ENCODE data around the gene PCBP4.
"Not testable (repeated sequence)": the region's sequence is repeated elsewhere in the genome, so short reads cannot be mapped to it uniquely, and the experiment has no call there.

The PCBP4 gene

DNA sequence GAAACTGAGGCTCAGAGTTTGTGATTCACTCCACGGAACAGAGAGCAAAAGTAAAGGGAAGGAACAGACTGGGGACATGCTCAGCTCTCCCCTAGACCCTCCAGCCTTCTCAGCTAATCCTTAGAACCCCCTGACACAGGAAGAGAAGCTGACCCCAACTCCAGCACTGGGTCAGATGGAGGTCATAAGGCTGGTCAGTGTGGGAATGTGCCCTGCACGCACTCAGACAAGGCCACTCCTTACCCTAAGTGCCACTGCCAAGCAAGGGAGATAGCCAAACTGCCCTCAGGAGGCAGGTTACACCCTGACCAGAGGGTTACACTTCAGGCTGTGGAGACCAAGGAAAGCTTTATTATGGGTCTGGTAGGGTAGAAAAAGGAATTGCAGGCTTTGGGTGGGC is 27.3 kb upstream of the PCBP4 start:
- no peak for DNase-seq (ENCODE audit: low read depth)

DNA sequence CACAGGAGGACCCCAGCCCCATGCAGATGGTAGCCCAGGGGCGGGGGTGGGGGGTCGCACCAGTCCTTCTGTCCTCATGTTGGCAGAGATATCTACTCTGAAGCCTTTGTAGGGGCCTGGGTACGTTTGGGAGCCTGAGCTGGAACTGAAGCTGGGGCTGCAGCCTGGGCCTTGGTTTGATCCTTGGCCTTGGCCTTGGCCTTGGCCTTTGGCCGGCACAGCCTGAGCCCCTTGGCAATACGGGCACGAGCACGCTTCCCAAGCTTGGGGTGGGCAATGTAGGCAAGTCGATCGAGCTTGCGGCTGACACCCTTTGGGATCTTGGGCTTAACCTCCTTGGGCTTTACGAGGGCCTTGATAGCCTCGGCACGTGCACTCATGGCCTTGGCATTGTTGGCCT is 26.4 kb upstream of the PCBP4 start:
- not testable (repeated sequence) for DNase-seq (ENCODE audit: low read depth)

DNA sequence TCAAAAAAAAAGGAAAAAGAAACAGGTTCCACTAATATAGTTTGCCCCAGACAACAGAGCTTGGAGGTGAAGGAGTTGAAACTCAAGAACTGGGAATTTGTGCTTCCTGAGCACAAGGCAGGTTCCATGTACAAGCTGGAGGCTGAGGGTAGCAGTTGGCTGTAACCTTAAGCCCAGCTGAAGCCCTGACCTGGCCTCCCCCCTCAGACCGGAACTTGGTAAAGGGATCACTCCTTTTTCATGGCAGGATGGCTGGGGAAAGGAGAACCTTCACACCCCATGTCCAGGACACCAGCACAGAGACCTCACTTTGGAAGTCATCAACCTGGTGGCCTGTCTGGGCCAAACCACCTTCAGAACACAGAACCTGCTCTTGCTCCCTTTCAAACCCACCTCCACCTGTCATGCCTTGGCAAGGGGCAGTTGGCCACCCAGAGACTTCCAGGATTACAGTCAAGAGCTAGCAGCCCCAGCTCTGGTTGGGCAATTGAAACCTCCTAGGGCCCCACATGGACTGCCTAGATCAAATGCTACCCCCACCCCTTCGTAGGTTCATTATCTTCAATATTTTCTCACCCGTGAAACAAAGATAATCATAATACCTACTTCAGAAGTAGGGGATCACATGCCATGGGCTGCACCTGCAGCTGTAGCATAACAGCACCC is 24.9 kb upstream of the PCBP4 start:
- DNase-seq (ENCODE audit: low read depth) = no peak

DNA sequence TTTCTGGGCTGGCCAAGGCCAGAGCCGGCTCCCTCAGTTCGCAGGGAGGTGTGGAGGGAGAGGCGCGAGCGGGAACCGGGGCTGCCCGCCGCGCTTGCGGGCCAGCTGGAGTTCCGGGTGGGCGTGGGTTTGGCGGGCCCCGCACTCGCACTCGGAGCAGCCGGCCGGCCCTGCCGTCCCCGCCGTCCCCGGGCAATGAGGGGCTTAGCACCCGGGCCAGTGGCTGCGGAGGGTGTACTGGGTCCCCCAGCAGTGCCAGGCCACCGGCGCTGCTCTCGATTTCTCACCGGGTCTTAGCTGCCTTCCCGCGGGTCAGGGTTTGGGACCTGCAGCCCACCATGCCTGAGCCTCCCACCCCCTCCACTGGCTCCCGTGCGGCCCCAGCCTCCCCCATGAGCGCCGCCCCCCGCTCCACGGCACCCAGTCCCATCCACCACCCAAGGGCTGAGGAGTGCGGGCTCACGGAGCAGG is 23.3 kb upstream of the PCBP4 start:
- DNase-seq (ENCODE audit: low read depth) = not testable (repeated sequence)

DNA sequence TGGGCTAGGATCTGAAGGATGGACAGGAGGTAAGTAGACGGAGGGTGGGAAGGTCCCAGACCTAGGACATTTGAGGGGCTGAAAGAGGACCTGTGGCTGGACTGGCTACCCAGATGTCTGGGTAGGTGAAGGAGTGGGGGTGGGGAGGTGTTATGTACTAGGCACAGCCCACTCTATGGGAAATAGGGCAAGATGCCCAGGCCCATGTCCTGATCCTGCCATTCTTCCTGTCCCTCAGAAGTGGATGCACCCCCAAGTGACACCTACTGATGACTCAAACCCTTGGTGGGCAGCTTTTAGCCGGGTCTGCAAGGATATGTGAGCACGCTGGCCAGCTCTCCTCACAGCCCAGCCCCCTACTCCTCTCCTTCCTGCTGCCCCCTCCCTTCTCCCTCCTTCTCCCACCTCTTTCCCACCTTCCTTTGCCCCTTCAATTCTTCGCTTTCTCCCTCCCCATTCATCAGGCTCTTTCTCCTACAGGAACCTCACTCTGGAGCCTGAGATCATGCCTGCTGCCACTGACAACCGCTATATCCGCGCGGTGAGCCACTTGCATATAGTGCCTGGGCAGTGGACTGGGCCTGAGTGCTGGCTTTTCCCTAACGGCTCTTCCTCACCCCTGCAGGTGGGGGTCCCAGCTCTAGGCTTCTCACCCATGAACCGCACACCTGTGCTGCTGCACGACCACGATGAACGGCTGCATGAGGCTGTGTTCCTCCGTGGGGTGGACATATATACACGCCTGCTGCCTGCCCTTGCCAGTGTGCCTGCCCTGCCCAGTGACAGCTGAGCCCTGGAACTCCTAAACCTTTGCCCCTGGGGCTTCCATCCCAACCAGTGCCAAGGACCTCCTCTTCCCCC is 21.3 kb upstream of the PCBP4 start:
- DNase-seq (ENCODE audit: low read depth) = no peak

DNA sequence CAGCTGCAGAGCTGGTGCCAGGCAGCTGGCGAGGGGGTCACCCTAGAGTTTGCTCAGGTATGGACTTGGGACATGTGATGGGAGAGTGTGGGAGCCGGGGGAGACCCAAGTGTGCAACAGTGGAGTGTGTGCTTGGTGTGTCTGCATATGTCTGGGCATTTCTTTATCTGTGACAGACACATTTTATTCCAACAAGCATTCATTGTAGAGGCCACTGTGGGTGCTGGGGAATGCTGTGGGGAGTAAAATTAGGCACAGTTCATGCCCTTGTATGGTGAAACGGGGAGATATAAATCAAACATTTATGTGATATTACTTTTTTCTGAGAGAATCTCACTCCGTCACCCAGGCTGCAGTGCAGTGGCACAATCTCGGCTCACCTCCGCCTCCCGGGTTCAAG is 20.3 kb upstream of the PCBP4 start:
- no peak for DNase-seq (ENCODE audit: low read depth)

DNA sequence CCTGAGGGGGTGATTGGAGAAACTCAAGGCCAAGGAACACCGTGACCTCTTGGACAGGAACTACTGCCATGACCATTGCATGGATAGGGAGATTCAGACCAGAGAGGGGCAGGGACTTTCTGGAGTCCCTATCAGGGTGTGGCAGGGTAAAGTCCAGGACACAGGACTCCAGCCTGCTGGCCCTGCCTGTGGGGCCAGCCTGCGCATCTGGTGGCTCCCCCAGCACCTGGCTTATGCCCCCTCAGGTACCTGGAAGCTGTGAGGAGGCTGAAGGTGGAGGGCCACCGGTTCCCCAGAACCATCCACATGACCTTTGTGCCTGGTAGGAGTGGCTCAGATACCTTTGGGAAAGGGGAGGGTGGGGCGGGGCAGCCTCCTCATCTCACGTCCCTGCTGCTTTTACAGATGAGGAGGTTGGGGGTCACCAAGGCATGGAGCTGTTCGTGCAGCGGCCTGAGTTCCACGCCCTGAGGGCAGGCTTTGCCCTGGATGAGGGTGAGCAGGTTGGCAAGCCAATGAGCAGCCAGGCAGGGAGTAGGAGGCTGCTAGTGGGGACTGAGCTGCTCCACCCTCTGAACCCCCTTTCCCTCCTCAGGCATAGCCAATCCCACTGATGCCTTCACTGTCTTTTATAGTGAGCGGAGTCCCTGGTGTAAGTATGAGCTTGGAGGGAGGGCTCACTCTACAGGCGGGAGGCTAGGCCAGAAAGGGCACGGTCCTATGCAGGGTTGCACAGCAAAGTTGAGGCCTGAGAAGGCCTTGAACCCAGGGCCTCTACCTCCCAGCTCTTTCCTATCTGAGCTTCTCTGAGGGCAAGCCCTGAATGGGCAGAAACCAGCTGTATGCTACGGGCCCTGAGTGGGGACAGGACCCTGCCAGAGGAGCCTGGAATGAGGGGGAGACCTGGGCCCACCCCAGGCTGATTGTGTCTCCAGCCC is 19.0 kb upstream of the PCBP4 start:
- DNase-seq (ENCODE audit: low read depth) = no peak

DNA sequence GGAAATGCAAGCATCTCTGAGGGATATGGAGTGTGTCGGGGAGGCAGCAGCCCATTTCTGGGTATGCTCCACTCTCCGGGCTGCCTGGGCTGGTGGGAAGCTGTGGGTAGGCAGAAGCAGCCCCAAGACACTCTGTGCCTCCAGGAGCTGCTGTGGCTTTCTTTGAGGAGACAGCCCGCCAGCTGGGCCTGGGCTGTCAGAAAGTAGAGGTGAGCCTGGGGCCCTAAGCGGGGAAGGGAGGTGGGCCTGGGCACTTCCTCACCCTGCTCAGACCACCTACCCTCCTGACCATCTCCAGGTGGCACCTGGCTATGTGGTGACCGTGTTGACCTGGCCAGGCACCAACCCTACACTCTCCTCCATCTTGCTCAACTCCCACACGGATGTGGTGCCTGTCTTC is 17.8 kb upstream of the PCBP4 start:
- no peak for DNase-seq (ENCODE audit: low read depth)

DNA sequence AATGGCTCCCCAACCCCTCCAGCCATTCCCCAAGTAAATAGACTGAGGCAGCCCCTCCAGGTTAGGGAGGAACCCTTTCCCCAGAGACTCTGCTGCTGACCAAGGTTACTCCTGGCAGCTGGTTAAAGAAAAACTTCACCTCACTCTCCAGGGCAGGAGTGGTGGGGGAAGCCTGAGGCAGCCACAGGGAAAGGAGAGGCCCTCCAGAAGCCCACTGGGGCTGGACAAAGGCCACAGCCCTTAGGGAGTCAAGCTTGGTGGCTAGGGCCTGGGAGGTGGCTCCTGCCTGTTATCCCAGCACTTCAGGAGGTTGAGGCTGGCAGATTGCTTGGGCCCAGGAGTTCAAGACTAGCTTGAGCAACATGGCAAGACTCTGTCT is 17.0 kb upstream of the PCBP4 start:
- no peak for DNase-seq (ENCODE audit: low read depth)

DNA sequence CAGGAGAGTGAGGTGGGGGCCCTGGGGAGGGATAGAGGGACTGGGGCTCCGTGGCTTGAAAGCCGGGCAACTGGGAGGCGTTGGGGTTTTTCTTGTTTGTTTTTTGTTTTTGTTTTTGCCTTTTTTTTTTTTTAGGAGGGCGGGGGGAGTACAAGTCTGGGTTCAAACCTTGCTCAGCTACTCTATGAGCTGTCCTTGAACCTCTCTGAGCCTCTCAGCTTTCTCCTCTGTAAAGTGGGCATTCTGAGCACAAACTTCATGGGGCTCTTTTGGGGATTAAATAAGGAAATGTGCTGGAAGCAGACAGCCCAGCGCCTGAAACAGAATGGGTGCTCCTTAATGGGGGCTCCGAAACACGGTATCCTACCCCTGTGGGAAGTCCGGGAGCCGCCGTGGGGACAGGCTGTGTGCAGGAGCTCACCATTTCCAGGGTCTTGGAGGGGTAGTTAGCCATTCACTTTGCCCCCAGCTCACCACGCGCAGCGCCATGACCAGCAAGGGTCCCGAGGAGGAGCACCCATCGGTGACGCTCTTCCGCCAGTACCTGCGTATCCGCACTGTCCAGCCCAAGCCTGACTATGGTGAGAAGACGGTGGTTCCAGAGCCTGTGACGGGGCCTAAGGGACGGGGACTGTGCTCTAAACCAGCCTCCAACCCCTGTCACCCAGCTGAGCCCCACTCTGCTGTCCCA is 16.5 kb upstream of the PCBP4 start:
- no peak for DNase-seq (ENCODE audit: low read depth)

DNA sequence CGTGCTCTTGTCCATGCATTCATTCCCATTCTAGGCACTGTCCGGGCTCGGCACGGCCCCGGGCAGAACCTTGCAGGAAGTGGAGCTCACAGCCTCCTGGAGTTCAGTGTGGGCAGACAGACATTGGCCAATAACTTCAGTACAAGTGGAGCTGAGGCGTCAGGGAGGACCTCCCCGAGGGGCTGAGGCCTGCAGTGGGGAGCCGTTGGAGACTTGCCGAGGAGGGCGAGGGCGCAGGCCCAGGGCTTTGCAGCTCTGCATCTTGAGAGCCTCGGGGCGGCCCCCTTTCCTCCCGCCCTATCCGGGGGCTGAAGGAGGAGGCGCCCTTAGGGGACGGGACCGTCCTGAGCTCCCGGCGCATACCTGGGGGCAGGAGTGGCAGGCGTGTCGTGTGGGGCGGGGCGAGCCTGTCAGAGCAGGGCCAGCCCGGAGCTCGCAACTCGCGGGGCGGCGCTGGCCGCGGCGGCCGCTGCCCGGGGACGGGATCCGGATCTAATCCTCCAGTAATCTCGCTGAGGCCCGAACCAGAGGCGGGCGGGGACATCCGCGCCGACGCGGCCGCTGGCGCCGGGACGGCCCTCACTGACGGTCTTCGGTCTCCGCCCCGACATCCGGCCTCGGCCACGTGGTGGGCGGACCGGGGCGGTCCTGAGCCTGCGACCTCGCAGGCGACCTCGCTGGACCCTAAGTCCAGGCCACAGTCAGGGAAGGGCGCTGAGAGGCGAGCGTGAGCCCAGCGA is 15.8 kb upstream of the PCBP4 start, which contains the start of gene ACY1:
TSS of gene ACY1 (plus strand) at position 698 of the 740 bp plus-strand sequence. CDS start 530 bp downstream, outside the sequence.
- DNase-seq (ENCODE audit: low read depth) = peak; percentile 50

DNA sequence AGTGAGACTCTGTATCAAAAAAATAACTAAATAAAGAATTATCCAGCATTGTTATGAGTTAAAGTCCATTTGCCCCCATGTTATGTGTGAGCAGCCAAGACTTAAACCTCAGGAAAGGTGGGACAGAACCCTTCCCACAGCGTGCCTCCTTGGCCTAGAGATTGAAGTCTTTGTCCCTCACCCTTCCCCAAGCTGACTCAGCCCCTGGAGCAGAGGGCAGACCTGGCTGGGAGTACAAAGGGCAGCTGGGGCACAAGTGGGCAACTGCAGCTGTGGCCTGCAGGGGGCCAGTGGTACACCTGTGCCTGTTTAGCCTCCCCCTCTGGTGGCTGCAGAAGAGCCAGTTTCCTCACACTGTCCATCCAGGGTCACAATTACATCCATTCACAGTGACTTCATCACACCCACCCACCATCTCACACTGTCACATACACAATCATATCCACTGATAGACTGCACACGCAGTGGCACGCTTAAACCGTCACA is 15.1 kb upstream of the PCBP4 start:
- DNase-seq (ENCODE audit: low read depth) = no peak

DNA sequence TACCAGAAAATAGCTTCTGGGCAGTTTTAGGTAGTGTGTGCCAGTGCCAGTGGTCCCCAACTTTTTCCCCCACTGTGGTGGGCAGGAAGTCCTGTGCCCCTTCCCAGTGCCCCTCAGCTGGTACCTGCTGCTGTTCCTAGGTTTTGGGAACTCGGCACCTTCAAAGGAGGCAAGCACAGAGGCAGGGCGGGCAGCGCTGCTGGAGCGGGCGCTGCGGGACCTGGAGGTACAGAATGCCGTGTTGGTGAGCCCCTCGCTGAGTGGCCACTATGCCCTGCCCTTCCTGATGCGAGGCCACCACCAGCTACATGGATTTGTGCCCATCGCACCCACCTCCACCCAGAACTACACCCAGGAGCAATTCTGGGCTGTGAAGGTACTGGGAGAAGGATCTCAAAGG is 13.0 kb upstream of the PCBP4 start:
- no peak for DNase-seq (ENCODE audit: low read depth)

DNA sequence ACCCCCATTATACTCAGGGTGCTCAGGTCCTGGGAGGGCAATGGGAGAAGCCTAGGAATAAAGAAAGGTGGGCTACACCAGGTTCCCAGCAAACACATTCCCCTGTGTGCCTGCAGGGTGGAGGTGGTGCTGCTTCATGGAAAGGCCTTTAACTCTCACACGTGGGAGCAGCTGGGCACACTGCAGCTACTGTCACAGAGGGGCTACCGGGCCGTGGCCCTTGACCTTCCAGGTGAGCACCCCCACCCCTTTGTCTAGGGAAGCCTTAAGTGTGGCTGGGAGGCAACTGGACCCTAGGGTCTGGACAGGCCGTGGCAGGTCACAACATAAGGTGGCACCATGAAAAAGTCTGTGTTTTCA is 10.9 kb upstream of the PCBP4 start:
- DNase-seq (ENCODE audit: low read depth) = no peak

DNA sequence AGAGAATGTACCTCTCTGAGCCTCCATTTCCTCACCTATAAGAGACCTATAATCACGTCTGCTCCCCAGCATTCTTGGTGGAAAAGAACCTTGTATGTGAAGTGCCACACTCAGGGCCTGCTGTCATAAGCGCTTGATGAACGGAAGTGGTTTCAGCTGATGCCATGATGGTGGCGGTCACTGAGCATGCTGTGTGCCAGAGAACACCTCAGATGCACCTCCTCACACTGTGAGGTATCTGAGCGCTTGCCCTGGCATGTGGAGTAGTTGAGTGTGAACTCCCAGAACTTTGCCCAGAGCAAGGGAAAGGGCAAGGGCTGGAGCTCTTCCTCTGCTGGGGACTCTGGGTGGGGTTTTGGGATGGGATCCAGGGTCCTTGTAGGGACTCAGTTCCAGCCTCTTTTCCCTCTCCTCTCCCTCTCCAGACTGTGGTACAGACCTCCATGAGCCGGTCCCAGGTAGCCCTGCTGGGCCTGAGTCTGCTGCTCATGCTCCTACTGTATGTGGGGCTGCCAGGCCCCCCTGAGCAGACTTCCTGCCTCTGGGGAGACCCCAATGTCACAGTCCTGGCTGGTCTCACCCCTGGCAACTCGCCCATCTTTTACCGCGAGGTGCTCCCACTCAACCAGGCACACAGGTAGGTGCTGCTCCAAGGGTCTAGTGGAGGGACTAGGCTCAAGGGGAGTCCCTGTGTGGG is 10.3 kb upstream of the PCBP4 start:
- DNase-seq (ENCODE audit: low read depth) = no peak

DNA sequence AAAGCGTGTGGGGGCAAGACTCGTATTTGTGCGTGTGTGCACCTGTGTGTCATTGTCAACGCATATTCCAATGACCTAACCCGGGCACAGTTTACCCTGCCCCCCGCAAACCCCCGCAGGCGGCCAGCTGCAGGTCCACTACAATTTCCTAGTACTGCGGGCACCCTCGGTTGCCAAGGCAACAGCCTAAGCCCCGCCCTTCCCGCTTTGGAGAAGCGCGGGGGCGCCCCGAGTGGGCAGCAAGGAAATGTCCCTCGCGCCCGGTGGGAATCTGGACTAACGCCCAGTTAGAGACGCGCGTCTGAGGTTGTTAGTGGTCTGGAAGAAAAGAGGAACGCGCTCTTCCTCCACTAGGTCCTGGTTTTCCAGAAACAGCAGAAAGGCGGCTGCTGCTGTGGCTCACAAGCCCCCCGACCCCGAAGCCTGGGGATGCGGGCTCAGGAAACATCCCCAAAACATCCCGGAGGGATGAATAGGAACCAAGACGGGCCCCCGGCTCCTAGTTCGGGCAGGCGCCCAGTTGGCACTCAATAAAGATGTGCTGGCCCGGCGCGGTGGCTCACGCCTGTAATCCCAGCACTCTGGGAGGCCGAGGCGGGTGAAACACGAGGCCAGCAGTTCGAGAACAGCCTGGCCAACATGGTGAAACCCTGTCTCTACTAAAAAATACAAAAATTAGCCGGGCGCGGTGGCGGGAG is 8.7 kb upstream of the PCBP4 start:
- DNase-seq (ENCODE audit: low read depth) = no peak

DNA sequence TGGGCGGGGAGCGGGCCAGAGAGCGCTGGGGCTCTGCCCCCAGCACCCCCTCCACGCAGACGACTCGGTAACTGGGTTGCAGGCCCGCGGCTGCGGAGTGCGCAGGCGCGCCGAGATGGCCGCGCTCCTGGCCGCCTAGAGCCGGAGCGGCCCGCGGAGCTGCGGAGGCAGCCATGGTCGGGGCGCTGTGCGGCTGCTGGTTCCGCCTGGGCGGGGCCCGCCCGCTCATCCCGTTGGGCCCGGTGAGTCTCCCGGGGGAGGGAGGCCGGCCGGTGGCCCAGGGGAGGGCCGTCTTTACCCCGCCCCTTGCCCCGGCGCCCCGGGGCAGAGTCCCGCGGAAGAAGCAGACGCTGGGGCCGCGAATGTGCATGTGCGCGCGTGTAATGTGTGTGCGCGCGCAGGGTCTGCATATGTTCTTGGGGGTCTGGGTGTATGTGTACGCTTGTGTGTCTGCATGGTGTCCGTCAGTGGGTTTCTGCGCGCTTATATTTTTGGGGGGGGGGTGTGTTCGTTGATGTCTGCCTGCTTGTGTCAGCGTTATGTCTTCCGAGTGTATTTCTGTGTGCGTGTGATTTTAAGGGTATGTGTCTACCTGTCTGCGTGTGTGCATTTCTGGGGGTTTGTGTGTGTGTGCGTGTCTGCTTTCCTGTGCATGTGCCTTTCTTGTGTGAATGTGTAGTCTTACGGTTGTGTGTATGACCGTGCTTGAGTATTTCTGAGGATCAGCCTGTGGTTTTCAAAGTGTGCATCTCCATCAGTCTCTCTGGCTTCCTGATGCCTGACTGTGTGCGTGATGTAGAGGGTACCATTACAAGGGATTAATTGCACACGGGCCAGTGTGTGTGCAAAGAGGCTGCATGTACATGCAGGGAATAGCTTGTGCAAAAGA is 8.0 kb upstream of the PCBP4 start, which contains the start of gene ABHD14A:
TSS of gene ABHD14A (plus strand) at position 102 of the 889 bp plus-strand sequence. CDS start at position 174, 72 bp downstream.
- DNase-seq (ENCODE audit: low read depth) = no peak

DNA sequence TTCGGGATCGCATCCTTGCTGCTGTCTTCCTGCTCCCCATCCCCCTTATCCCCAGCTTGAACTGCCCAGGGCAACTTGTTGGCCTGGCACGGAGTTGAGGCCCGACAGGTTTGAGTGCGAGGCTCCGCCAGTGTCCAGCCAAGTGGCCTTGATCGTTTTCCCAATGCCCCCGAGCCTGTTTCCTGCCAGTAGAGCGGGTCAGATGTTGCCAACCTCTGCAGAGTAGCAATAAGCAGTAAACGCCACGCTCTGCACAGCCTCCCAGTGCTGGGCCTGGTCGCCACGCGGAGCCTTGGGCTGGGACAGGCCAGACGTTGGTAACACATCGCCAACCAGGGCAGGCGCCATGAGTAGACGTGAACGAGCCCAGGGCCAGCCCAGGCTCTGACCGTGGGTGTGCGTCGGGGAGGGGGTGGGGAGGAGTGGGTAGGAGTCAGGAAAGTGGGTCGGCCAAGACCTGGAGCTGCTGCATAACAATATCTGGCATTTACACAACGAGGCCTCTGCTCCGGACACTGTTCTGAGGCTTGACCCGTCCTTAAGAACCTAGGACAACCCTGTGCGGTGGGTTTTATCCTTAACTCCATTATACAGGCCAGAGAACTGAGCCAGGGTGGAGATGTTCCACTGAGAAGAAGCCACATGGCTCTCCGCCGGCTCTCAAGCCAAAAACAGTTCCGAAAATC is 7.2 kb upstream of the PCBP4 start:
- no peak for DNase-seq (ENCODE audit: low read depth)

All from stimulated activated CD8-positive, alpha-beta memory T cell treated with anti-CD3 and anti-CD28 coated beads, Interleukin-15, amount 100 ng/mL, for 24 hours (primary cell).